Rectal smooth muscle tissue (tissue), 1 donor: ENCODE measurements around the gene AGRP.

ENCODE experiments used
- H3K27ac ChIP-seq: one replicate; pipeline ENCODE4 v1.7.0; 2013; ENCODE audit warnings: low read depth, low read length, inconsistent platforms
- H3K27me3 ChIP-seq: one replicate; pipeline ENCODE4 v1.7.0; 2013; ENCODE audit warnings: low read length; ENCODE audit not compliant: control insufficient read depth, insufficient read depth
- H3K36me3 ChIP-seq: one replicate; pipeline ENCODE4 v1.7.0; 2013; ENCODE audit warnings: low read length; ENCODE audit not compliant: control insufficient read depth, insufficient read depth
- H3K4me1 ChIP-seq: one replicate; pipeline ENCODE4 v1.7.0; 2013; ENCODE audit warnings: low read length; ENCODE audit not compliant: control insufficient read depth, insufficient read depth
- H3K4me3 ChIP-seq: one replicate; pipeline ENCODE4 v1.7.0; 2013; ENCODE audit warnings: low read length
- H3K9ac ChIP-seq: one replicate; pipeline ENCODE4 v1.7.0; 2013; ENCODE audit warnings: low read length

Gene AGRP

DNA sequence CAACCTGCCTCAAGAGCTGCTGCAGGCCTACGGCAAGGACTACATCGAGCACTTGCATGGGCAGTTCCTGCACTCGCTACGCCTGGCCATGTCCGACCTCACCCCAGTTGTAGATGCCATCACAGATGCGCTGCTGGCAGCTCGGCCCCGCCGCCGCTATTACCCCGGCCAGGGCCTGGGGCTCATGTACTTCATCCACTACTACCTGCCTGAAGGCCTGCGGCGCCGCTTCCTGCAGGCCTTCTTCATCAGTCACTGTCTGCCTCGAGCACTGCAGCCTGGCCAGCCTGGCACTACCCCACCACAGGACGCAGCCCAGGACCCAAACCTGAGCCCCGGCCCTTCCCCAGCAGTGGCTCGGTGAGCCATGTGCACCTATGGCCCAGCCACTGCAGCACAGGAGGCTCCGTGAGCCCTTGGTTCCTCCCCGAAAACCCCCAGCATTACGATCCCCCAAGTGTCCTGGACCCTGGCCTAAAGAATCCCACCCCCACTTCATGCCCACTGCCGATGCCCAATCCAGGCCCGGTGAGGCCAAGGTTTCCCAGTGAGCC, 46.6 kb downstream of the AGRP start:
- H3K4me1 ChIP-seq = peaks cover 7% of the 10 kb centered on the region
- H3K27ac ChIP-seq = no peak overlapping the region
- no peaks in the 10 kb centered on the region for H3K27me3 ChIP-seq
- peaks cover 23% of the 10 kb centered on the region for H3K36me3 ChIP-seq
- H3K4me3 ChIP-seq = no peak overlapping the region
- H3K9ac ChIP-seq = no peak overlapping the region

DNA sequence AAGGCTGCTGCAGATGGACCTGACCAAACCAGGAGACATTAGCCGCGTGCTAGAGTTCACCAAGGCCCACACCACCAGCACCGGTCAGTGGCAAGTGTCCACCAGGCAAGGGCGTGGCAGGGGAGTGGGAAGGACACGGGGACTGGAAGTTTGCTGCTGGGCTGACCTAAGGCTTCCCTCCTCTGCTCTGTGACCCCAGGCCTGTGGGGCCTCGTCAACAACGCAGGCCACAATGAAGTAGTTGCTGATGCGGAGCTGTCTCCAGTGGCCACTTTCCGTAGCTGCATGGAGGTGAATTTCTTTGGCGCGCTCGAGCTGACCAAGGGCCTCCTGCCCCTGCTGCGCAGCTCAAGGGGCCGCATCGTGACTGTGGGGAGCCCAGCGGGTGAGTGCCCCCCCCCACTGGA, 47.6 kb downstream of the AGRP start:
- no peak overlapping the region for H3K4me3 ChIP-seq
- H3K4me1 ChIP-seq = no peaks in the 10 kb centered on the region
- H3K27me3 ChIP-seq = no peaks in the 10 kb centered on the region
- peaks cover 23% of the 10 kb centered on the region for H3K36me3 ChIP-seq
- H3K27ac ChIP-seq = no peak overlapping the region
- H3K9ac ChIP-seq = no peak overlapping the region

GRCh38 chr16:67433131-67433719, 50.1 kb downstream of the AGRP start:
- H3K9ac ChIP-seq = peak overlapping the region; percentile 19
- peaks cover 13% of the 10 kb centered on the region for H3K36me3 ChIP-seq
- no peaks in the 10 kb centered on the region for H3K4me1 ChIP-seq
- no peaks in the 10 kb centered on the region for H3K27me3 ChIP-seq
- no peak overlapping the region for H3K27ac ChIP-seq
- no peak overlapping the region for H3K4me3 ChIP-seq
